Measurements from ENCODE around the gene ZBED2.
A peak's percentile ranks its signal among the peaks of the same experiment; 100 is the strongest.
"Not testable (repeated sequence)": the region's sequence is repeated elsewhere in the genome, so short reads cannot be mapped to it uniquely, and the experiment has no call there.

The ZBED2 gene

GRCh38 chr3:111570404-111571030 is 24.6 kb downstream of the ZBED2 start:
- no peak for DNase-seq

- DNase-seq = no peak
Observed at GRCh38 chr3:111568911-111569310, 26.2 kb downstream of the ZBED2 start.

GRCh38 chr3:111568355-111568754 is 26.8 kb downstream of the ZBED2 start:
- DNase-seq = no peak

- no peak for DNase-seq
Observed at GRCh38 chr3:111566844-111567243, 28.3 kb downstream of the ZBED2 start.

- not testable (repeated sequence) for DNase-seq
Observed at GRCh38 chr3:111561902-111562301, 33.2 kb downstream of the ZBED2 start.

GRCh38 chr3:111548756-111549155 is 46.4 kb downstream of the ZBED2 start:
- DNase-seq = no peak

- peak; percentile 44 for DNase-seq
Observed at GRCh38 chr3:111548092-111548491, 47.1 kb downstream of the ZBED2 start.

- DNase-seq = peak; percentile 74
Observed at GRCh38 chr3:111547631-111548030, 47.5 kb downstream of the ZBED2 start.

GRCh38 chr3:111545349-111545748 is 49.8 kb downstream of the ZBED2 start:
- DNase-seq = no peak
